Caco-2 (cell line): ENCODE measurements around the gene PTRHD1. TPM values are rescaled to one million over a fixed set of nuclear protein-coding genes. Genes with fewer than 3 reads are reported as not detected.

ENCODE experiments used
- BruUV-seq: library from RNA; stranded (reverse); fragments of 400-500 nt; replicated peaks from 2 replicates; lab custom pipeline; 2021; lab: Mats Ljungman, UMichigan
- CTCF ChIA-PET: fragments of 300-600 bp; sonication (Branson Sonifier 250); formaldehyde crosslinking; loops from one replicate; lab custom pipeline; 2022; ENCODE audit warnings: antibody characterized with exemption; lab: Charles Lee
- POLR2A ChIA-PET: fragments of 300-600 bp; sonication (Branson Sonifier 250); formaldehyde crosslinking; loops from one replicate; lab custom pipeline; 2022; ENCODE audit warnings: antibody characterized with exemption; lab: Charles Lee
- DNase-seq, 2 experiments: peaks; one replicate each; pipeline versions ENCODE4 v3.0.0 to v3.0.0-alpha.2; 2020 to 2022
- H3K27me3 ChIP-seq: replicated peaks from 2 replicates; pipeline ENCODE4 v1.6.0; 2011; ENCODE audit warnings: low read length; ENCODE audit not compliant: control insufficient read depth, insufficient read depth
- H3K36me3 ChIP-seq: 2 replicates; pipeline ENCODE4 v1.5.1; 2011; ENCODE audit warnings: low read length; ENCODE audit not compliant: control insufficient read depth, insufficient read depth
- H3K4me1 ChIP-seq: fragments of 250-450 bp; sonication (Bioruptor Pico); 2 replicates; pipeline ENCODE4 v1.5.1; 2020; ENCODE audit warnings: mild to moderate bottlenecking
- H3K4me3 ChIP-seq: 2 replicates; pipeline ENCODE4 v1.5.1; 2011; ENCODE audit warnings: low read depth, mild to moderate bottlenecking, control low read depth, low read length
- H3K9me3 ChIP-seq: fragments of 250-450 bp; sonication (Bioruptor Pico); 2 replicates; pipeline ENCODE4 v1.5.1; 2020; ENCODE audit warnings: mild to moderate bottlenecking, moderate library complexity
- H3K27ac Mint-ChIP-seq: one replicate; pipeline ENCODE4 v1.8.0; 2022; ENCODE audit warnings: mixed read lengths; ENCODE audit not compliant: unreplicated experiment
- H3K27me3 Mint-ChIP-seq: one replicate; pipeline ENCODE4 v1.8.0; 2022; ENCODE audit warnings: mixed read lengths; ENCODE audit not compliant: insufficient read depth, unreplicated experiment
- H3K36me3 Mint-ChIP-seq: one replicate; pipeline ENCODE4 v1.8.0; 2022; ENCODE audit warnings: mild to moderate bottlenecking, mixed read lengths; ENCODE audit not compliant: insufficient read depth, unreplicated experiment
- H3K4me1 Mint-ChIP-seq: one replicate; pipeline ENCODE4 v1.8.0; 2022; ENCODE audit warnings: low read depth, mixed read lengths; ENCODE audit not compliant: unreplicated experiment
- H3K4me3 Mint-ChIP-seq: one replicate; pipeline ENCODE4 v1.8.0; 2022; ENCODE audit warnings: mild to moderate bottlenecking, moderate library complexity, mixed read lengths; ENCODE audit not compliant: unreplicated experiment
- H3K9me3 Mint-ChIP-seq: one replicate; pipeline ENCODE4 v1.8.0; 2022; ENCODE audit warnings: mixed read lengths; ENCODE audit not compliant: unreplicated experiment
- intact Hi-C: fragments of 100-400 bp; cut with micrococcal nuclease; formaldehyde crosslinking; loops from one replicate; pipeline ENCODE4 v1.10.0; 2022; ENCODE audit not compliant: unreplicated experiment
- total RNA-seq: library from RNA; stranded (reverse); gene quantifications from 2 replicates; pipeline ENCODE4 v1.2.3, GENCODE V29; 2022
- TF ChIP-seq, protein P1 (sequence below), 2 experiments: fragments of 200-600 bp in 1 of 2; IDR thresholded peaks; 1 replicate in 1 of 2; 2 replicates in 1 of 2; pipeline versions ENCODE4 v1.5.1 to v1.8.0; 2011 to 2022; ENCODE audit warnings: antibody characterized with exemption in 1 of 2, control low read depth in 1 of 2, inconsistent platforms in 1 of 2, low read depth in 1 of 2, low read length in 1 of 2, mild to moderate bottlenecking in 1 of 2, moderate library complexity in 1 of 2; ENCODE audit not compliant: insufficient read depth in 1 of 2, severe bottlenecking in 1 of 2, unreplicated experiment in 1 of 2

Gene PTRHD1
- total RNA-seq, 1 experiment from 2014 or later, result 52.8 TPM

- no peak for DNase-seq
- no peaks in the 10 kb centered on the region for H3K9me3 Mint-ChIP-seq
- no peak overlapping the region for H3K27ac Mint-ChIP-seq
- Histone ChIP-seq H3K9me3 (no peaks in the 10 kb centered on the region), H3K27me3 (no peaks in the 10 kb centered on the region), H3K36me3 (no peaks in the 10 kb centered on the region), H3K4me1 (no peaks in the 10 kb centered on the region), H3K4me3 (no peak overlapping the region)
- intact Hi-C loops, result no loop called here
- H3K36me3 Mint-ChIP-seq, result peaks cover 25% of the 10 kb centered on the region
- no peak overlapping the region for H3K4me3 Mint-ChIP-seq
- H3K4me1 Mint-ChIP-seq, result no peaks in the 10 kb centered on the region
- H3K27me3 Mint-ChIP-seq, result no peaks in the 10 kb centered on the region
- ChIA-PET POLR2A (no interaction called here), CTCF (no interaction called here)
- no TSS peak for BruUV-seq
- TF ChIP-seq, protein P1, sequence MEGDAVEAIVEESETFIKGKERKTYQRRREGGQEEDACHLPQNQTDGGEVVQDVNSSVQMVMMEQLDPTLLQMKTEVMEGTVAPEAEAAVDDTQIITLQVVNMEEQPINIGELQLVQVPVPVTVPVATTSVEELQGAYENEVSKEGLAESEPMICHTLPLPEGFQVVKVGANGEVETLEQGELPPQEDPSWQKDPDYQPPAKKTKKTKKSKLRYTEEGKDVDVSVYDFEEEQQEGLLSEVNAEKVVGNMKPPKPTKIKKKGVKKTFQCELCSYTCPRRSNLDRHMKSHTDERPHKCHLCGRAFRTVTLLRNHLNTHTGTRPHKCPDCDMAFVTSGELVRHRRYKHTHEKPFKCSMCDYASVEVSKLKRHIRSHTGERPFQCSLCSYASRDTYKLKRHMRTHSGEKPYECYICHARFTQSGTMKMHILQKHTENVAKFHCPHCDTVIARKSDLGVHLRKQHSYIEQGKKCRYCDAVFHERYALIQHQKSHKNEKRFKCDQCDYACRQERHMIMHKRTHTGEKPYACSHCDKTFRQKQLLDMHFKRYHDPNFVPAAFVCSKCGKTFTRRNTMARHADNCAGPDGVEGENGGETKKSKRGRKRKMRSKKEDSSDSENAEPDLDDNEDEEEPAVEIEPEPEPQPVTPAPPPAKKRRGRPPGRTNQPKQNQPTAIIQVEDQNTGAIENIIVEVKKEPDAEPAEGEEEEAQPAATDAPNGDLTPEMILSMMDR (IDR thresholded peaks at IDR 0.05; ENCODE audit: insufficient read depth in 1 of 2, low read depth in 1 of 2, low read length in 1 of 2, severe bottlenecking in 1 of 2, unreplicated experiment in 1 of 2), result no peak
These were observed 40.9 kb upstream of the PTRHD1 start for GRCh38 chr2:24833821-24834732.

DNA sequence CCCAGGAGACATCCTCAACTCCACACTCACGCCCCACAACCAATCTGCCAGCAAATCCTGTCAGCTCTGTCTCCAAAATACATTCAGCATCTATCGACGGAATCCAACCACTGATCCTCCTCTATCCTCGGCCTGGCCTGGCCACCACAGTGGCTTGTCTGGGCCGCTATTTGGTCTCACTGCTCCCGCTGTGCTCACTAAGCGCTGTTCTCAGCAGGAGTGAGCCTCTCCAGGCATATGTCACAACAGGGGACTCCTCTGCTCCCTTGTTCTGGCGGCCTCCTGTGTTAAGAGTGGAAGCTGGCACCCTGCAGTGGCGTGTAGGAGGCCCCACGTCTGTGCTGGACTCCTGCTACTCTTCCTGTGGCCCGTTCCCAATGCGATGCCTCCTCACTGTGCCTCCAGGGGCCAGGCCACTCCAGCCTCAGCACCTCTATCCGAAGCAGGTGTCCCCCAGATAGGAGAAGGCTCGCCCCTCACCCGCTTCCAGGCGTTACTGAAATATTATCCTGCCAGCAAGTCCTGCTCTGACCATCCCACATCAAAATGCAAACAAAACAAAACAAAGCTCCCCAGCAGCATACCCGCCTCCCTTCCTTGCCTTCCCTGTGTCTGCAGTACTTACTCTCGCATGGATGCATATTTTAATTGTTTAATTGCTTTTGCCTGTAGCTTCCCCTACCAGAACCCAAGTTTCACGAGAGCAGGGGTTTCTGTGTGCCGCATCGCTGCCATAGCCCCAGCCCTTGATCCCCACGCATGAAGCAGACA lies 39.9 kb upstream of the PTRHD1 start:
- Mint-ChIP-seq H3K4me1 (no peaks in the 10 kb centered on the region), H3K9me3 (no peaks in the 10 kb centered on the region), H3K27ac (peak overlapping the region; percentile 1), H3K4me3 (no peak overlapping the region), H3K27me3 (no peaks in the 10 kb centered on the region), H3K36me3 (peaks cover 33% of the 10 kb centered on the region)
- no peaks in the 10 kb centered on the region for H3K27me3 ChIP-seq
- H3K36me3 ChIP-seq, result no peaks in the 10 kb centered on the region
- TF ChIP-seq, protein P1 (IDR thresholded peaks at IDR 0.05; ENCODE audit: insufficient read depth in 1 of 2, low read depth in 1 of 2, low read length in 1 of 2, severe bottlenecking in 1 of 2, unreplicated experiment in 1 of 2), result no peak
- H3K4me1 ChIP-seq, result no peaks in the 10 kb centered on the region
- DNase-seq, result no peak
- POLR2A ChIA-PET, result no interaction called here
- intact Hi-C loops, result no loop called here
- CTCF ChIA-PET, result no interaction called here
- no peaks in the 10 kb centered on the region for H3K9me3 ChIP-seq
- no peak overlapping the region for H3K4me3 ChIP-seq
- BruUV-seq, result no TSS peak

DNA sequence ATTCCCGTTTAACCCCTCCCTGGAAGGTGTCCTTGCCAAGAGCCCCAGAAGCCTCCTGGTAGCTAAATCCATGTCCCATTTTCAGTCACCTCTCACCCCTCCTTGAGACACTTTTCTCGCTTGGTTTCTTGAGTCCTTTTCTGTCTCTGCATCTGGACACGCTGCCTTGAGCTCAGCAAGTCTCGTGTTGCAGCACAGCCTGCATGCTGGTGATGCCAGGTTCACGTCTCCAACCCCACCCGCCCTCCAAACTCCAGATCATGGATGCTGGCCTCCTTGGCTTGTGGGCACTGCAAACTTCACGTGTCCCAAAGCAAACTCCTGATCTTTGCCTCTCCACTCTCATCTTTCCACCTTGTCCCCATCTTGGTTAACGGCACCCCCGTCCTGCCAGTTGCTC lies 39.3 kb upstream of the PTRHD1 start:
- TF ChIP-seq, protein P1 (IDR thresholded peaks at IDR 0.05; ENCODE audit: insufficient read depth in 1 of 2, low read depth in 1 of 2, low read length in 1 of 2, severe bottlenecking in 1 of 2, unreplicated experiment in 1 of 2), result no peak
- Mint-ChIP-seq H3K27me3 (no peaks in the 10 kb centered on the region), H3K27ac (peak overlapping the region; percentile 1), H3K4me3 (no peak overlapping the region), H3K9me3 (no peaks in the 10 kb centered on the region), H3K4me1 (peaks cover 6% of the 10 kb centered on the region), H3K36me3 (peaks cover 39% of the 10 kb centered on the region)
- ChIA-PET POLR2A (no interaction called here), CTCF (no interaction called here)
- no peak for DNase-seq
- intact Hi-C loops, result no loop called here
- no TSS peak for BruUV-seq
- Histone ChIP-seq H3K4me1 (no peaks in the 10 kb centered on the region), H3K36me3 (no peaks in the 10 kb centered on the region), H3K27me3 (no peaks in the 10 kb centered on the region), H3K4me3 (no peak overlapping the region), H3K9me3 (no peaks in the 10 kb centered on the region)
